Testis (tissue), 3 donors: ENCODE results near the gene ACAA1. TPM values are rescaled to one million over a fixed set of nuclear protein-coding genes. Genes with fewer than 3 reads are reported as not detected.
A peak's percentile ranks its signal among the peaks of the same experiment; 100 is the strongest.

Experiments
- DNase-seq: peaks from one replicate; pipeline ENCODE4 v3.0.0-alpha.2; 2019
- H3K27ac ChIP-seq, 2 donors: fragments of 200-600 bp; sonication (generic); one replicate each; pipeline ENCODE4 v1.5.1; 2019
- H3K27me3 ChIP-seq: fragments of 200-600 bp; sonication (generic); one replicate; pipeline ENCODE4 v1.5.1; 2019
- H3K36me3 ChIP-seq: fragments of 200-600 bp; sonication (generic); one replicate; pipeline ENCODE4 v1.5.1; 2017; ENCODE audit warnings: low read depth; ENCODE audit errors: missing control alignments
- H3K4me1 ChIP-seq: fragments of 200-600 bp; sonication (generic); one replicate; pipeline ENCODE4 v1.5.1; 2019
- H3K4me3 ChIP-seq, 2 donors: fragments of 200-600 bp; sonication (generic); one replicate each; pipeline ENCODE4 v1.5.1; 2017 to 2019
- H3K9me3 ChIP-seq: fragments of 200-600 bp; sonication (generic); one replicate; pipeline ENCODE4 v1.5.1; 2017
- POLR2A ChIP-seq: fragments of 450-650 bp; IDR thresholded peaks from one replicate; pipeline ENCODE4 v1.6.1; 2017; ENCODE audit warnings: antibody characterized with exemption, mild to moderate bottlenecking, moderate library complexity
- WGBS, 2 donors: methylation state at CpG; one replicate each; pipeline ENCODE4 v1.1.5; 2018; 5-methylcytosine and 5-hydroxymethylcytosine counted together
- intact Hi-C: fragments of 100-400 bp; cut with DNase I; formaldehyde crosslinking; loops from one replicate; pipeline ENCODE4 v1.15.1; 2023; ENCODE audit warnings: low total_unique reads
- polyA plus RNA-seq: library from polyadenylated mRNA; stranded (reverse); fragments of 350-450 nt; fragmentation: Illumina TruSeq; extraction: RNeasy Lipid Tissue Mini Kit (QIAGEN cat#74804); gene quantifications from one replicate; pipeline ENCODE4 v1.2.3, GENCODE V29; 2014; ENCODE audit warnings: low read depth, low replicate concordance; ENCODE audit not compliant: insufficient read depth
- total RNA-seq, 2 donors: library from RNA; depleted of rRNA; stranded (reverse); fragments of >200 nt; gene quantifications; one replicate each; pipeline ENCODE4 v1.2.3, GENCODE V29; 2016
- TF ChIP-seq, protein P1 (sequence below), 3 experiments: fragments of 450-650 bp in 2 of 3; fragments of 200-600 bp in 1 of 3; sonication (generic) in 1 of 3; IDR thresholded peaks; one replicate each; pipeline ENCODE4 v1.5.1; 2016 to 2019; ENCODE audit warnings: antibody characterized with exemption in 3 of 3, mild to moderate bottlenecking in 2 of 3, moderate library complexity in 1 of 3

Gene ACAA1
- total and polyA plus RNA-seq, 3 donors from 2014 or later, result 50.7 to 60.9 (median 58.3) TPM

DNA sequence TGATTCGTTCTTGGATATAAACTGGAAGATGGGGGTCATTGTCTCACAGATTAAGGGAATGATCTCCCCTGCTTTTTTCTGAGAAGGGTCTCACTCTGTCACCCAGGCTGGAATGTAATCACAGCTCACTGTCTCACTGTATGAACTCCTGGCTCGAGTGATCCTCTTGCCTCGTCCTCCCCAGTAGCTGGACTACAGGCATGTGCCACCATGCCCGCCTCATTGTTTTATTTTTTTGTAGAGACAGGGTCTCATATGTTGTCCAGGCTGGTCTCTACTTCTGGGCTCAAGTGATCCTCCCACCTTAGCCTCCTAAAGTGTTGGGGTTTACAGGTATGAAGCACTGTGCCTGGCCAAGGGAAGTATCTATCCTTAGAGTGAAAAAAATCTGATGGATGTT lies 33.8 kb upstream of the ACAA1 start:
- Histone ChIP-seq H3K27ac (no peak overlapping the region), H3K4me3 (no peak overlapping the region), H3K27me3 (no peaks in the 10 kb centered on the region), H3K9me3 (no peaks in the 10 kb centered on the region), H3K36me3 (no peaks in the 10 kb centered on the region), H3K4me1 (no peaks in the 10 kb centered on the region)
- TF ChIP-seq POLR2A, result no peak
- intact Hi-C loops, result no loop called here
- WGBS, 2 donors, result 86 to 92% methylated on average over 4 of the region's 4 CpGs
- DNase-seq, result no peak

- WGBS, 2 donors, result 74 to 93% methylated on average over 1 of the region's 1 CpG
- Histone ChIP-seq H3K4me1 (no peaks in the 10 kb centered on the region), H3K4me3 (no peak overlapping the region), H3K9me3 (no peaks in the 10 kb centered on the region), H3K36me3 (no peaks in the 10 kb centered on the region), H3K27me3 (no peaks in the 10 kb centered on the region), H3K27ac (no peak overlapping the region)
- intact Hi-C loops, result no loop called here
- no peak for TF ChIP-seq POLR2A
- TF ChIP-seq, protein P1, sequence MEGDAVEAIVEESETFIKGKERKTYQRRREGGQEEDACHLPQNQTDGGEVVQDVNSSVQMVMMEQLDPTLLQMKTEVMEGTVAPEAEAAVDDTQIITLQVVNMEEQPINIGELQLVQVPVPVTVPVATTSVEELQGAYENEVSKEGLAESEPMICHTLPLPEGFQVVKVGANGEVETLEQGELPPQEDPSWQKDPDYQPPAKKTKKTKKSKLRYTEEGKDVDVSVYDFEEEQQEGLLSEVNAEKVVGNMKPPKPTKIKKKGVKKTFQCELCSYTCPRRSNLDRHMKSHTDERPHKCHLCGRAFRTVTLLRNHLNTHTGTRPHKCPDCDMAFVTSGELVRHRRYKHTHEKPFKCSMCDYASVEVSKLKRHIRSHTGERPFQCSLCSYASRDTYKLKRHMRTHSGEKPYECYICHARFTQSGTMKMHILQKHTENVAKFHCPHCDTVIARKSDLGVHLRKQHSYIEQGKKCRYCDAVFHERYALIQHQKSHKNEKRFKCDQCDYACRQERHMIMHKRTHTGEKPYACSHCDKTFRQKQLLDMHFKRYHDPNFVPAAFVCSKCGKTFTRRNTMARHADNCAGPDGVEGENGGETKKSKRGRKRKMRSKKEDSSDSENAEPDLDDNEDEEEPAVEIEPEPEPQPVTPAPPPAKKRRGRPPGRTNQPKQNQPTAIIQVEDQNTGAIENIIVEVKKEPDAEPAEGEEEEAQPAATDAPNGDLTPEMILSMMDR (IDR thresholded peaks at IDR 0.05), result no peak
- no peak for DNase-seq
These were observed 32.0 kb upstream of the ACAA1 start for GRCh38 chr3:38169027-38169317.

GRCh38 chr3:38168151-38169026 lies 31.5 kb upstream of the ACAA1 start:
- intact Hi-C loops, result no loop called here
- H3K27me3 ChIP-seq, result no peaks in the 10 kb centered on the region
- H3K9me3 ChIP-seq, result no peaks in the 10 kb centered on the region
- H3K27ac ChIP-seq, result no peak overlapping the region
- no peaks in the 10 kb centered on the region for H3K4me1 ChIP-seq
- no peaks in the 10 kb centered on the region for H3K36me3 ChIP-seq
- DNase-seq, result no peak
- no peak for TF ChIP-seq POLR2A
- TF ChIP-seq, protein P1 (IDR thresholded peaks at IDR 0.05), result no peak
- 92% methylated on average over 4 of the region's 4 CpGs for WGBS, 2 donors
- H3K4me3 ChIP-seq, result no peak overlapping the region

DNA sequence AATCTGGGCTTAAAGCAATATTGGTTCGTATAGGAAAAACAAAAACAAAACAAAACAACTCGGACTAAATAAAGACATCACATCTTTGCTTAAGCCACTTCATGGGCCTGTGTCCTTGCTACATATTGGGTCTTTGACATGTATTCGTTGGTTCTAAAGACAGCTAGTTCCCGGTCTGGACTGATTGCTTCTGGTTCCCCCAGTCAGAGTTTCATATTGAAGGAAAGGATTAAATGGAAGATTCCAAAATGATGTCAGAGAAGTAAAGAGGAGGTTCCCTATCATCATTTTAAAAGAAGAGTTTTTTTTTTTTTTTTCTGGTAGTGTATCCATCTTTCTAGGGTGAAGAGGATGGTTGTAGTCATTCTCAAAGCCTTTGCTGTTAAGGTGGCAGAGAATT lies 30.7 kb upstream of the ACAA1 start:
- no peaks in the 10 kb centered on the region for H3K4me1 ChIP-seq
- intact Hi-C loops, result no loop called here

GRCh38 chr3:38165722-38166387 lies 28.9 kb upstream of the ACAA1 start:
- Histone ChIP-seq H3K4me3 (peak overlapping the region; percentile 95 to 98), H3K4me1 (no peaks in the 10 kb centered on the region), H3K27ac (peak overlapping the region; percentile 98), H3K36me3 (no peaks in the 10 kb centered on the region), H3K27me3 (no peaks in the 10 kb centered on the region), H3K9me3 (no peaks in the 10 kb centered on the region)
- DNase-seq, result peak; percentile 65
- WGBS, 2 donors, result 0 to 1% methylated on average over 39 to 60 of the region's 62 CpGs
- TF ChIP-seq POLR2A, result no peak
- TF ChIP-seq, protein P1 (IDR thresholded peaks at IDR 0.05), result no peak
- intact Hi-C loops, result no loop called here

More for the DNA sequence above, 30.7 kb upstream of the ACAA1 start:
- H3K4me3 ChIP-seq, result no peak overlapping the region
- TF ChIP-seq POLR2A, result no peak
- TF ChIP-seq, protein P1 (IDR thresholded peaks at IDR 0.05), result no peak
- no peaks in the 10 kb centered on the region for H3K9me3 ChIP-seq
- no peaks in the 10 kb centered on the region for H3K27me3 ChIP-seq
- H3K27ac ChIP-seq, result no peak overlapping the region
- WGBS, 2 donors, result 52 to 63% methylated on average over 4 of the region's 4 CpGs
- H3K36me3 ChIP-seq, result no peaks in the 10 kb centered on the region
- DNase-seq, result no peak
